GM12878 (cell line): Measurements from ENCODE around the gene GPR87. TPM values are rescaled to one million over a fixed set of nuclear protein-coding genes. Genes with fewer than 3 reads are reported as not detected.

Source experiments
- ATAC-seq: fragments of 200-7000 bp; cut with Tn5 transposase; 3 replicates; pipeline ENCODE4 v1.9.1; 2020; ENCODE audit warnings: mild to moderate bottlenecking, moderate library complexity
- BruUV-seq: library from RNA; stranded (reverse); fragments of 400-500 nt; replicated peaks from 2 replicates; lab custom pipeline; 2021; lab: Mats Ljungman, UMichigan
- CTCF ChIA-PET: fragments of 300-600 bp; sonication (Branson Sonifier 250); formaldehyde crosslinking; extraction: SDS; loops from one replicate; lab custom pipeline; 2021; ENCODE audit warnings: inconsistent platforms; lab: Yijun Ruan, JAX
- POLR2A ChIA-PET: fragments of 350-600 bp; formaldehyde crosslinking; extraction: SDS; loops from one replicate; lab custom pipeline; 2021; ENCODE audit warnings: inconsistent platforms; lab: Charles Lee
- RAD21 ChIA-PET: fragments of 300-600 bp; sonication (Branson Sonifier 250); formaldehyde crosslinking; loops from one replicate; lab custom pipeline; 2023; ENCODE audit warnings: antibody characterized with exemption; ENCODE audit not compliant: unreplicated experiment; lab: Charles Lee
- SMC1A ChIA-PET: fragments of 300-600 bp; sonication (Branson Sonifier 250); formaldehyde crosslinking; loops from one replicate; lab custom pipeline; 2023; ENCODE audit not compliant: unreplicated experiment, uncharacterized antibody; lab: Charles Lee
- DNase-seq: peaks from one replicate; pipeline ENCODE4 v3.0.0-alpha.2; 2011; ENCODE audit warnings: low read depth, low spot score
- FAIRE-seq: peaks from 3 replicates; lab custom pipeline; 2011; peaks lifted over from hg19 to GRCh38; lab: Jason Lieb, UNC
- H2AFZ ChIP-seq: 2 replicates; pipeline ENCODE4 v1.6.0; 2011; ENCODE audit warnings: low read depth, low read length, control low read depth; ENCODE audit not compliant: control insufficient read depth
- H3K27ac ChIP-seq: 2 replicates; pipeline ENCODE4 v1.5.1; 2011; ENCODE audit warnings: control low read depth; ENCODE audit not compliant: control insufficient read depth, insufficient read depth
- H3K27me3 ChIP-seq, 2 experiments: replicated peaks in 1 of 2; 2 replicates each; pipeline versions ENCODE4 v1.6.0 to v1.6.1; 2011; ENCODE audit warnings: low read length in 1 of 2; ENCODE audit not compliant: control insufficient read depth in 2 of 2, insufficient read depth in 2 of 2
- H3K36me3 ChIP-seq, 2 experiments: 2 replicates each; pipeline ENCODE4 v1.5.1; 2011; ENCODE audit warnings: low read length in 1 of 2; ENCODE audit not compliant: control insufficient read depth in 2 of 2, insufficient read depth in 2 of 2
- H3K4me1 ChIP-seq: 2 replicates; pipeline ENCODE4 v1.6.1; 2011; ENCODE audit warnings: mild to moderate bottlenecking, low read length, moderate library complexity, mixed read lengths; ENCODE audit not compliant: control insufficient read depth, insufficient read depth
- H3K4me2 ChIP-seq: 2 replicates; pipeline ENCODE4 v1.6.0; 2011; ENCODE audit warnings: control low read depth; ENCODE audit not compliant: control insufficient read depth, insufficient read depth
- H3K4me3 ChIP-seq: fragments of 200-600 bp; sonication (generic); 2 replicates; pipeline ENCODE4 v1.5.1; 2016
- H3K79me2 ChIP-seq: 2 replicates; pipeline ENCODE4 v1.6.0; 2011; ENCODE audit warnings: low read length; ENCODE audit not compliant: control insufficient read depth, insufficient read depth
- H3K9ac ChIP-seq: 2 replicates; pipeline ENCODE4 v1.8.0; 2011; ENCODE audit warnings: low read length, control low read depth, mixed read lengths; ENCODE audit not compliant: control insufficient read depth, insufficient read depth
- H3K9me3 ChIP-seq: replicated peaks from 3 replicates; pipeline ENCODE4 v1.5.1; 2011; ENCODE audit warnings: mild to moderate bottlenecking, low read length; ENCODE audit not compliant: control insufficient read depth, insufficient read depth
- H4K20me1 ChIP-seq: 2 replicates; pipeline ENCODE4 v1.6.0; 2011; ENCODE audit not compliant: control insufficient read depth, insufficient read depth
- CBX3 ChIP-seq: fragments of 200-600 bp; sonication (generic); IDR thresholded peaks from 2 replicates; pipeline ENCODE4 v1.6.1; 2016; ENCODE audit warnings: low read depth, borderline replicate concordance
- CHD1 ChIP-seq: IDR thresholded peaks from 2 replicates; pipeline ENCODE4 v1.6.1; 2012; ENCODE audit warnings: low read depth, low read length, improper control_type of control experiment
- ESRRA ChIP-seq: IDR thresholded peaks from 2 replicates; pipeline ENCODE4 v1.6.1; 2012; ENCODE audit warnings: mild to moderate bottlenecking, low read length, improper control_type of control experiment
- FOS ChIP-seq: IDR thresholded peaks from 3 replicates; pipeline ENCODE4 v1.6.1; 2011; ENCODE audit warnings: borderline replicate concordance; ENCODE audit not compliant: insufficient read length; ENCODE audit errors: extremely low read depth
- IKZF2 ChIP-seq, 2 experiments: fragments of 450-650 bp; IDR thresholded peaks; 2 replicates each; pipeline ENCODE4 v1.6.1; 2017; ENCODE audit warnings: mild to moderate bottlenecking in 2 of 2, moderate library complexity in 2 of 2
- JUNB ChIP-seq: IDR thresholded peaks from 2 replicates; pipeline ENCODE4 v1.6.1; 2016; ENCODE audit warnings: antibody characterized with exemption, mild to moderate bottlenecking
- JUND ChIP-seq: IDR thresholded peaks from 2 replicates; pipeline ENCODE4 v1.6.1; 2012; ENCODE audit warnings: low read depth, mild to moderate bottlenecking, low read length, improper control_type of control experiment, moderate library complexity
- NR2C1 ChIP-seq: fragments of 450-650 bp; IDR thresholded peaks from 2 replicates; pipeline ENCODE4 v1.6.1; 2017; ENCODE audit warnings: antibody characterized with exemption, mild to moderate bottlenecking, moderate library complexity
- RUNX3 ChIP-seq: IDR thresholded peaks from 2 replicates; pipeline ENCODE4 v1.6.1; 2012; ENCODE audit warnings: low read length, inconsistent platforms
- SIX5 ChIP-seq: IDR thresholded peaks from 2 replicates; pipeline ENCODE4 v1.6.1; 2011; ENCODE audit warnings: mild to moderate bottlenecking, low read depth, low read length, moderate library complexity; ENCODE audit not compliant: severe bottlenecking
- SMAD5 ChIP-seq: IDR thresholded peaks from 2 replicates; pipeline ENCODE4 v1.6.1; 2016; ENCODE audit warnings: antibody characterized with exemption, low read depth
- SRF ChIP-seq, 2 experiments: IDR thresholded peaks; 2 replicates each; pipeline ENCODE4 v1.6.1; 2011; ENCODE audit warnings: low read depth in 2 of 2, low read length in 2 of 2, mild to moderate bottlenecking in 1 of 2, moderate library complexity in 1 of 2
- STAT3 ChIP-seq: IDR thresholded peaks from 2 replicates; pipeline ENCODE4 v1.6.1; 2011; ENCODE audit warnings: low read depth, low read length, improper control_type of control experiment
- WRNIP1 ChIP-seq: IDR thresholded peaks from 2 replicates; pipeline ENCODE4 v1.6.1; 2011; ENCODE audit warnings: low read depth, low read length, improper control_type of control experiment, borderline replicate concordance
- WGBS: methylation state at CpG from one replicate; pipeline ENCODE4 v1.1.6; 2016; ENCODE audit warnings: low lambda C conversion rate; ENCODE audit not compliant: insufficient replicate concordance, insufficient coverage; ENCODE audit errors: missing lambda C conversion rate; 5-methylcytosine and 5-hydroxymethylcytosine counted together
- in situ Hi-C: fragments of 300-500 bp; cut with MboI; formaldehyde crosslinking; loops from 9 replicates; pipeline ENCODE4 v1.14.3; 2018; ENCODE audit warnings: mixed read lengths
- intact Hi-C: fragments of 100-400 bp; cut with micrococcal nuclease; formaldehyde crosslinking; loops from one replicate; pipeline ENCODE4 v1.14.2; 2022; ENCODE audit not compliant: unreplicated experiment
- polyA plus RNA-seq, 11 experiments: library from polyadenylated mRNA; depleted of rRNA in 4 of 11; unstranded in 6 of 11; stranded (reverse) in 5 of 11; fragments of >200 nt; fragmentation: Nextera tagmentation in 4 of 11; fragmentation: Illumina TruSeq in 1 of 11; extraction: Ambion mirVana in 4 of 11; extraction: Trizol in 1 of 11; gene quantifications; 1 replicate in 1 of 11; 2 replicates in 10 of 11; pipeline versions ENCODE4 v1.2.1 to v1.2.3, GENCODE V29; 2011 to 2016; ENCODE audit warnings: inconsistent platforms in 2 of 11, missing spikeins in 2 of 11, low read depth in 1 of 11
- total RNA-seq, 4 experiments: library from RNA; depleted of rRNA in 3 of 4; stranded (reverse); fragments of >200 nt in 3 of 4; fragmentation: Illumina TruSeq in 1 of 4; extraction: Trizol in 1 of 4; gene quantifications; 2 replicates each; pipeline versions ENCODE4 v1.2.1 to v1.2.3, GENCODE V29; 2013 to 2021
- TF ChIP-seq, protein P1 (sequence below): IDR thresholded peaks from 2 replicates; pipeline ENCODE4 v1.6.1; 2012; ENCODE audit warnings: low read depth, low read length, improper control_type of control experiment
- TF ChIP-seq, protein P2 (sequence below): fragments of 150-350 bp; IDR thresholded peaks from 2 replicates; pipeline ENCODE4 v1.6.1; 2014; ENCODE audit warnings: mild to moderate bottlenecking, low read depth, low read length
- TF ChIP-seq, protein P3 (sequence below): IDR thresholded peaks from 2 replicates; pipeline ENCODE4 v1.6.1; 2011; ENCODE audit warnings: low read depth, mild to moderate bottlenecking, low read length, moderate library complexity, borderline replicate concordance; ENCODE audit errors: extremely low read depth

The GPR87 gene
- total and polyA plus RNA-seq, 10 of the 15 experiments (the other 5 are each of a cell fraction or from before 2014, with no cell fraction given), result 0.06 to 0.27 (median 0.16) TPM; not detected in 5

DNA sequence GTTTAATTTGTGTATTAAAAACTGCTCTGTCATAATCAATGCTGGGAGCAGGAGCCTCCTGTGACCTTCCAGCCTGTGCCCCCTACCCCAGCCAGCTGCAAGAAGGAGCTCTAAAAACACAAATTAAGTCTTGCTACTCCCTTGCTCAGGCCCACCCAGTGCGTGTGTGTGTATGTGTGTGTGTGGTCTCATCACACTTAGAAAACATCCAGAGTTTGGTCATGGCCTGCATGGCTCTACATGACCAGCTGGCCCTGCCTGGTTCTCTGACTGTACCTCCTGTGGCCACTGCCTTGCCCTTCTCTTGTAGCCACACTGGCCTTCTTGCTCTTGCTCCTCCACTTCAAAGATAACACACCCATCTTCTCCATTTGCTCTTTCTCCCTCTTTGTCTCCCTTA lies 52.0 kb downstream of the GPR87 start:
- no peak for ATAC-seq

More for the DNA sequence above, 52.0 kb downstream of the GPR87 start:
- H2AFZ ChIP-seq, result no peak overlapping the region
- no peak overlapping the region for H3K4me2 ChIP-seq
- ChIA-PET SMC1A (interaction anchor here (0.8 to 3.6 kb wide), 2 partner anchors 13 to 355 kb away, joined by 3 to 13 read pairs; partner anchors contain the start of gene P2RY14), RAD21 (no interaction called here), CTCF (interaction anchor here (2.1 kb wide), 1 partner anchor 97 kb away, joined by 7 read pairs; no protein-coding TSS in a partner anchor), POLR2A (interaction anchor here (0.6 kb wide), 1 partner anchor 1990 kb away, joined by 4 read pairs; no protein-coding TSS in a partner anchor)
- no peaks in the 10 kb centered on the region for H3K36me3 ChIP-seq
- no TSS peak for BruUV-seq
- no peak overlapping the region for H3K9ac ChIP-seq
- no peak for TF ChIP-seq STAT3
- TF ChIP-seq, protein P1, sequence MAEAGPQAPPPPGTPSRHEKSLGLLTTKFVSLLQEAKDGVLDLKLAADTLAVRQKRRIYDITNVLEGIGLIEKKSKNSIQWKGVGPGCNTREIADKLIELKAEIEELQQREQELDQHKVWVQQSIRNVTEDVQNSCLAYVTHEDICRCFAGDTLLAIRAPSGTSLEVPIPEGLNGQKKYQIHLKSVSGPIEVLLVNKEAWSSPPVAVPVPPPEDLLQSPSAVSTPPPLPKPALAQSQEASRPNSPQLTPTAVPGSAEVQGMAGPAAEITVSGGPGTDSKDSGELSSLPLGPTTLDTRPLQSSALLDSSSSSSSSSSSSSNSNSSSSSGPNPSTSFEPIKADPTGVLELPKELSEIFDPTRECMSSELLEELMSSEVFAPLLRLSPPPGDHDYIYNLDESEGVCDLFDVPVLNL, result no peak
- TF ChIP-seq SIX5, result no peak
- TF ChIP-seq, protein P2, sequence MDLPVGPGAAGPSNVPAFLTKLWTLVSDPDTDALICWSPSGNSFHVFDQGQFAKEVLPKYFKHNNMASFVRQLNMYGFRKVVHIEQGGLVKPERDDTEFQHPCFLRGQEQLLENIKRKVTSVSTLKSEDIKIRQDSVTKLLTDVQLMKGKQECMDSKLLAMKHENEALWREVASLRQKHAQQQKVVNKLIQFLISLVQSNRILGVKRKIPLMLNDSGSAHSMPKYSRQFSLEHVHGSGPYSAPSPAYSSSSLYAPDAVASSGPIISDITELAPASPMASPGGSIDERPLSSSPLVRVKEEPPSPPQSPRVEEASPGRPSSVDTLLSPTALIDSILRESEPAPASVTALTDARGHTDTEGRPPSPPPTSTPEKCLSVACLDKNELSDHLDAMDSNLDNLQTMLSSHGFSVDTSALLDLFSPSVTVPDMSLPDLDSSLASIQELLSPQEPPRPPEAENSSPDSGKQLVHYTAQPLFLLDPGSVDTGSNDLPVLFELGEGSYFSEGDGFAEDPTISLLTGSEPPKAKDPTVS, result no peak
- TF ChIP-seq FOS, result no peak
- TF ChIP-seq, protein P3, sequence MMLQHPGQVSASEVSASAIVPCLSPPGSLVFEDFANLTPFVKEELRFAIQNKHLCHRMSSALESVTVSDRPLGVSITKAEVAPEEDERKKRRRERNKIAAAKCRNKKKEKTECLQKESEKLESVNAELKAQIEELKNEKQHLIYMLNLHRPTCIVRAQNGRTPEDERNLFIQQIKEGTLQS, result no peak
- no peak for TF ChIP-seq JUNB
- no peak for TF ChIP-seq WRNIP1
- no peak for TF ChIP-seq JUND
- no peak for TF ChIP-seq RUNX3
- no peak for TF ChIP-seq ESRRA
- no peak for TF ChIP-seq IKZF2 (IDR thresholded peaks at IDR 0.05)
- no peak for TF ChIP-seq NR2C1
- TF ChIP-seq SRF (IDR thresholded peaks at IDR 0.05; ENCODE audit: low read depth in 2 of 2, low read length in 2 of 2), result no peak
- no peak for TF ChIP-seq SMAD5
- TF ChIP-seq CHD1, result no peak
- TF ChIP-seq CBX3, result no peak
- H3K4me1 ChIP-seq, result peaks cover 7% of the 10 kb centered on the region; the same call in 1 of the 2 replicates
- H4K20me1 ChIP-seq, result no peaks in the 10 kb centered on the region
- no peaks in the 10 kb centered on the region for H3K9me3 ChIP-seq
- in situ Hi-C loops, result no loop called here
- no peak for DNase-seq
- no peak for FAIRE-seq
- H3K27me3 ChIP-seq, result no peaks in the 10 kb centered on the region
- 90% methylated on average over 1 of the region's 1 CpG for WGBS
- no peak overlapping the region for H3K27ac ChIP-seq
- intact Hi-C loops, result no loop called here
- H3K79me2 ChIP-seq, result no peaks in the 10 kb centered on the region
- no peak overlapping the region for H3K4me3 ChIP-seq
